Fibroblast of lung (primary cell): ENCODE results near the gene KLF16. TPM values are rescaled to one million over a fixed set of nuclear protein-coding genes. Genes with fewer than 3 reads are reported as not detected.
A peak's percentile ranks its signal among the peaks of the same experiment; 100 is the strongest.

Experiments used
- DNase-seq, 2 donors: peaks; one replicate each; pipeline versions ENCODE4 v3.0.0 to v3.0.0-alpha.2; 2010; ENCODE audit warnings: low read depth in 2 of 2
- H2AFZ ChIP-seq: 2 replicates; pipeline ENCODE4 v1.5.1; 2012; ENCODE audit warnings: low read length, control low read depth, inconsistent platforms
- H3K27ac ChIP-seq: 2 replicates; pipeline ENCODE4 v1.5.1; 2011; ENCODE audit warnings: low read length, control low read depth; ENCODE audit not compliant: insufficient read depth
- H3K27me3 ChIP-seq: 2 replicates; pipeline ENCODE4 v1.5.1; 2011; ENCODE audit warnings: mild to moderate bottlenecking, low read length; ENCODE audit not compliant: control insufficient read depth, insufficient read depth
- H3K36me3 ChIP-seq: 2 replicates; pipeline ENCODE4 v1.5.1; 2011; ENCODE audit warnings: low read length; ENCODE audit not compliant: control insufficient read depth, insufficient read depth
- H3K4me1 ChIP-seq: 2 replicates; pipeline ENCODE4 v1.5.1; 2011; ENCODE audit warnings: low read length; ENCODE audit not compliant: control insufficient read depth, insufficient read depth; ENCODE audit errors: extremely low read depth
- H3K4me2 ChIP-seq: 2 replicates; pipeline ENCODE4 v1.5.1; 2011; ENCODE audit warnings: low read length, control low read depth; ENCODE audit not compliant: insufficient read depth; ENCODE audit errors: extremely low read depth
- H3K4me3 ChIP-seq, 4 experiments: fragments of 200-600 bp in 1 of 4; sonication (generic) in 1 of 4; replicated peaks in 1 of 4; 2 replicates each; pipeline ENCODE4 v1.5.1; 2011 to 2016; ENCODE audit warnings: low read length in 4 of 4, low read depth in 3 of 4, mild to moderate bottlenecking in 3 of 4, control low read depth in 2 of 4, inconsistent platforms in 1 of 4, mixed read lengths in 1 of 4; ENCODE audit not compliant: insufficient read depth in 1 of 4; ENCODE audit errors: control extremely low read depth in 1 of 4
- H3K79me2 ChIP-seq: 2 replicates; pipeline ENCODE4 v1.5.1; 2012; ENCODE audit warnings: mild to moderate bottlenecking, low read length, inconsistent platforms; ENCODE audit not compliant: control insufficient read depth, insufficient read depth
- H3K9ac ChIP-seq: 2 replicates; pipeline ENCODE4 v1.5.1; 2011; ENCODE audit warnings: mild to moderate bottlenecking, low read length, control low read depth; ENCODE audit not compliant: insufficient read depth
- H3K9me3 ChIP-seq: 2 replicates; pipeline ENCODE4 v1.5.1; 2012; ENCODE audit warnings: low read depth, low read length; ENCODE audit not compliant: control insufficient read depth, insufficient read depth
- H4K20me1 ChIP-seq: 2 replicates; pipeline ENCODE4 v1.5.1; 2011; ENCODE audit warnings: low read length; ENCODE audit not compliant: control insufficient read depth, insufficient read depth; ENCODE audit errors: extremely low read depth
- EZH2 ChIP-seq: IDR thresholded peaks from 2 replicates; pipeline ENCODE4 v1.5.1; 2012; ENCODE audit warnings: low read length, control low read depth, mild to moderate bottlenecking; ENCODE audit errors: missing control alignments
- polyA plus RNA-seq, 2 donors: library from polyadenylated mRNA; depleted of rRNA in 1 of 2; stranded (reverse) in 1 of 2; unstranded in 1 of 2; fragments of >200 nt; gene quantifications; 2 replicates each; pipeline ENCODE4 v1.2.1, GENCODE V29; 2011 to 2012; ENCODE audit warnings: missing spikeins in 1 of 2
- total RNA-seq: library from RNA; depleted of rRNA; stranded (reverse); fragments of >200 nt; gene quantifications from 2 replicates; pipeline ENCODE4 v1.2.1, GENCODE V29; 2014
- TF ChIP-seq, protein P1 (sequence below), 2 donors: IDR thresholded peaks in 1 of 2; conservative IDR thresholded peaks in 1 of 2; 1 replicate in 1 of 2; 2 replicates in 1 of 2; pipeline ENCODE4 v1.5.1; 2011 to 2012; ENCODE audit warnings: low read length in 2 of 2, control low read depth in 1 of 2, inconsistent platforms in 1 of 2, low read depth in 1 of 2, mild to moderate bottlenecking in 1 of 2

Gene KLF16
- total and polyA plus RNA-seq, 2 donors (not counting 1 experiment from before 2014, with no cell fraction given): 4.2 to 6.9 TPM

GRCh38 chr19:1812426-1813191, 50.8 kb downstream of the KLF16 start:
- Histone ChIP-seq H4K20me1 (no peaks in the 10 kb centered on the region), H3K27me3 (no peaks in the 10 kb centered on the region), H3K79me2 (no peaks in the 10 kb centered on the region), H3K4me2 (peak overlapping the region; percentile 98), H3K36me3 (peaks cover 16% of the 10 kb centered on the region), H3K27ac (peak overlapping the region; percentile 73), H3K4me3 (peak overlapping the region; percentile 39 to 67 (median 50)), H3K9me3 (no peaks in the 10 kb centered on the region), H2AFZ (peak overlapping the region; percentile 85), H3K4me1 (peaks cover 2% of the 10 kb centered on the region), H3K9ac (peak overlapping the region; percentile 53)
- TF ChIP-seq, protein P1, sequence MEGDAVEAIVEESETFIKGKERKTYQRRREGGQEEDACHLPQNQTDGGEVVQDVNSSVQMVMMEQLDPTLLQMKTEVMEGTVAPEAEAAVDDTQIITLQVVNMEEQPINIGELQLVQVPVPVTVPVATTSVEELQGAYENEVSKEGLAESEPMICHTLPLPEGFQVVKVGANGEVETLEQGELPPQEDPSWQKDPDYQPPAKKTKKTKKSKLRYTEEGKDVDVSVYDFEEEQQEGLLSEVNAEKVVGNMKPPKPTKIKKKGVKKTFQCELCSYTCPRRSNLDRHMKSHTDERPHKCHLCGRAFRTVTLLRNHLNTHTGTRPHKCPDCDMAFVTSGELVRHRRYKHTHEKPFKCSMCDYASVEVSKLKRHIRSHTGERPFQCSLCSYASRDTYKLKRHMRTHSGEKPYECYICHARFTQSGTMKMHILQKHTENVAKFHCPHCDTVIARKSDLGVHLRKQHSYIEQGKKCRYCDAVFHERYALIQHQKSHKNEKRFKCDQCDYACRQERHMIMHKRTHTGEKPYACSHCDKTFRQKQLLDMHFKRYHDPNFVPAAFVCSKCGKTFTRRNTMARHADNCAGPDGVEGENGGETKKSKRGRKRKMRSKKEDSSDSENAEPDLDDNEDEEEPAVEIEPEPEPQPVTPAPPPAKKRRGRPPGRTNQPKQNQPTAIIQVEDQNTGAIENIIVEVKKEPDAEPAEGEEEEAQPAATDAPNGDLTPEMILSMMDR (conservative IDR thresholded peaks at IDR 0.05 in 1 of 2, IDR thresholded peaks at IDR 0.05 in 1 of 2; ENCODE audit: low read depth in 1 of 2, low read length in 2 of 2): peak; percentile 56 to 60
- no peak for TF ChIP-seq EZH2
- peak; percentile 91 to 94 for DNase-seq

GRCh38 chr19:1811942-1812425, 51.4 kb downstream of the KLF16 start, which contains the start of gene ATP8B3:
Gene ATP8B3 (minus strand): TSS chr19:1812276. CDS start chr19:1811736, 540 bp downstream.
- TF ChIP-seq, protein P1 (conservative IDR thresholded peaks at IDR 0.05 in 1 of 2, IDR thresholded peaks at IDR 0.05 in 1 of 2; ENCODE audit: low read depth in 1 of 2, low read length in 2 of 2): no peak
- no peak for TF ChIP-seq EZH2
- Histone ChIP-seq H4K20me1 (no peaks in the 10 kb centered on the region), H3K4me1 (peaks cover 2% of the 10 kb centered on the region), H3K27me3 (no peaks in the 10 kb centered on the region), H3K9ac (peak within 1 kb of the TSS; percentile 53), H3K79me2 (no peaks in the 10 kb centered on the region), H2AFZ (peak within 1 kb of the TSS; percentile 85), H3K4me3 (peak within 1 kb of the TSS; percentile 44 to 67 (median 52)), H3K27ac (peak within 1 kb of the TSS; percentile 73), H3K36me3 (peaks cover 12% of the 10 kb centered on the region), H3K4me2 (peak within 1 kb of the TSS; percentile 98), H3K9me3 (no peaks in the 10 kb centered on the region)
- no peak for DNase-seq

- Histone ChIP-seq H3K4me1 (peaks cover 2% of the 10 kb centered on the region), H2AFZ (no peak overlapping the region), H3K4me2 (peak overlapping the region; percentile 62), H3K27me3 (no peaks in the 10 kb centered on the region), H3K79me2 (no peaks in the 10 kb centered on the region), H3K9me3 (no peaks in the 10 kb centered on the region), H3K9ac (no peak overlapping the region), H4K20me1 (no peaks in the 10 kb centered on the region), H3K4me3 (peak overlapping the region; percentile 33 to 64 (median 42)), H3K27ac (no peak overlapping the region), H3K36me3 (peaks cover 9% of the 10 kb centered on the region)
- peak; percentile 16 to 61 for DNase-seq
- TF ChIP-seq, protein P1 (conservative IDR thresholded peaks at IDR 0.05 in 1 of 2, IDR thresholded peaks at IDR 0.05 in 1 of 2; ENCODE audit: low read depth in 1 of 2, low read length in 2 of 2): no peak
- no peak for TF ChIP-seq EZH2
Observed at GRCh38 chr19:1811472-1811894, 51.9 kb downstream of the KLF16 start.
